Eye (tissue), 1 donor: ENCODE results near the gene FAM131B.

Source experiments
- DNase-seq: peaks from one replicate; pipeline ENCODE4 v3.0.0-alpha.2; 2015

Gene FAM131B

GRCh38 chr7:143382126-143382790 is 19.7 kb upstream of the FAM131B start:
- DNase-seq: no peak

- peak; percentile 89 for DNase-seq
These were observed 19.1 kb upstream of the FAM131B start for GRCh38 chr7:143381427-143382125.

GRCh38 chr7:143380646-143381426 is 18.3 kb upstream of the FAM131B start, which contains the start of gene ZYX:
Gene ZYX (plus strand): TSS chr7:143381345. CDS start chr7:143381572, 227 bp downstream.
- DNase-seq: peak; percentile 94

- peak; percentile 98 for DNase-seq
These were observed 17.7 kb upstream of the FAM131B start for GRCh38 chr7:143380260-143380645.

DNA sequence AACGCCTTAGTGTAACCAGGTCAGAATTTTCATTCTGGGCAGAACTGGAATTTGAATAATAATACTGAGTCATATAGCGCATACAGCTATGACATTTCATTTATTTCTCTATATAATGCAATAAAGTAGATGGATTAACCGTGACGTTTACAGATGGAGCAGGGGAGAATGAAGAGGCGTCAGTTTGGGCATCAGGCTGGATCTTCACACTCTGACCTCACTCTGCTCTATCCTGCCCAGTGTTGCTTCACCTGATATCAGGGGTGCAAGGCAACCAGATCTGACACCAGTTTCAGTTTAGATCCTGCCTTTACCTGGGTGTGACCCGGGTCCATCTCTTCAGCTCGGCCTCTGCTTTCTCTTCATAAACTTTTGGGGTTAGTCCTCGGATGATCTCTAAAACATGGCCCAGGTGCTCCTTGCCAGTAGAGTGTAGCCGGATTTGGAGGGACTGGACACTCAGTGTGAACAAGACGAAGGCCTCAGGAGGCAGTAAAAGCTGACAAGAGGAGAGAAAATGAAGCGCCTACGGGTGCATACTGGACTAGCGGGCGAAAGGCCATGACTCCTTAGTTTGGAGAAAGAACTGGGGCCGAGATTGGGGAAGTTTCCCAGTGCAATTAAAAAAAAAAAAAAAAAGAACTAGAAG is 17.2 kb upstream of the FAM131B start:
- no peak for DNase-seq

GRCh38 chr7:143376396-143376795 is 13.9 kb upstream of the FAM131B start:
- DNase-seq: no peak

GRCh38 chr7:143375298-143376034 is 13.0 kb upstream of the FAM131B start:
- no peak for DNase-seq

- DNase-seq: no peak
These were observed 12.0 kb upstream of the FAM131B start for GRCh38 chr7:143374561-143374960.

DNA sequence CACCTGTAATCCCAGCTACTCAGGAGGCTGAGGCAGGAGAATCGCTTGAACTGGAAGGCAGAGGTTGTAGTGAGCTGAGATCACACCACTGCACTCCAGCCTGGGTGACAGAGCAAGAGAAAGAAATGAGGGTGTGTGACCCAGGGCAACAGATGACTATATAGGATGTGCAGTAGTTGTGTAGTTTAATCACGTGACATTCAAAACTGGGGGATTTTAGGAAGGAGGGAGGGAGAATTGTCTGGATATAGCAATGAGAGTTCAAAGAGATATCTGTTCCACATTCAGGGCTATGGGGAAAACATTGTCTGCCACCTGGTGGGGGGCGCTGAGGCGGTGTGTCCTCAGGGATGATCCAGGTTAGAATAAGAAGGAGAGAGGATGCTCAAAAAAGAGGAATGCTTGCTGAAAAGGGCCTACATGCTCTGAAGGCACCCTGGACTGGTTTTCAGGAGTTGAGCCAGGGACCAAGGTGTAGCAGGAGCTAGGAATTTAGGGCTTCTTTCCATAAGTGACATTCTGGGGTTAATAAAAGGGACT is 10.8 kb upstream of the FAM131B start:
- no peak for DNase-seq

- DNase-seq: no peak
These were observed 9.6 kb upstream of the FAM131B start for GRCh38 chr7:143372070-143372469.

- DNase-seq: no peak
These were observed 7.5 kb upstream of the FAM131B start for GRCh38 chr7:143369678-143370651.

GRCh38 chr7:143368387-143368786 is 5.9 kb upstream of the FAM131B start:
- DNase-seq: no peak

DNA sequence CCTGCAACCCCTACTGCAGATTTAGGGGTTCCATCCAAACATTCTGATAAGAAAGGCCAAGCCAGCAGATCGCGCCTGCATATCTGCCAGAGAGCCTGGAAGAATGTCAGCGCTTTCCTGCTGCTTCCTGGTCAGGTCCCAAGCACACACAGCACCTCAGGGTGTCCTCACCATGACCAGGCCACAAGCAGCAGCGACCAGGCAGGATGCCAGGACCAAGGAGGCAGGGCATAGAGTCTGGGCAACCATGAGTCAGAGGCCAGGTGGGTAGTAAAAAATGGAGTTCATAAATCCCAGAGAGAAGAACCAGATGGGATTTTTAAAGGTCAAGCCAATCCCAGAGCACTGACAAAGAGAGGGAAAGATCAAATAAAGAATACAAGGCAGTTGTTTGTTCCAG is 5.5 kb upstream of the FAM131B start:
- DNase-seq: no peak

- DNase-seq: peak; percentile 51
These were observed 764 bp upstream of the FAM131B start for GRCh38 chr7:143363016-143363937.

DNA sequence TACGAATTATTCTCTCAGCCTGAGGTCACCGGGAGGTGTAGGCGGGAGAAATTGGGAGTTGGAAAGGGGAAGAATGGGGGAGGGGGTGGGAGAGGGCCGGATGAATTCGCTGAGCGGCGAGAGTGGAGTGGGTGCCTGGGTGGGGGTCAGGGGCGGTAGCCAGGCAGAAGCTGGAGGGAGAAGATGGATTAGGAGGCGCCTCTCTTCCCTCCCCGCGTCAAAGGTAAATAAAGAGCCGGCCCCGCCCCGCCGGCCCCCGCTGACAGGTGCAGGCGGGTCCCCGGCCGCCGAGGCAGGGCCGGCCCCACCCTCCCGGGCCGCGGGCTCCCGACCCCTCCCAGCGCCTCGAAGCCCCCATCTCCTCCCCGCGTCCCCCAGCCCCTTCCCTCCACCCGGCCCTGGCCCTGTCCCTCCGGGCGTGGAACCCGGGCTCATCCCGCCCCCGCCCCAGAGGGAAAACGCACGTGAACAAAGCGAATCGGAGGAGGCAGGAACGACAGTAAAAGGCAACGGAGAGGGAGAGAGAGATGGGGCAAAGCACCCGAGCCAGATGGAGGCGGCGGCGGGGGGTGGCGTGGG is 872 bp downstream of the FAM131B start:
- peak; percentile 63 for DNase-seq

DNA sequence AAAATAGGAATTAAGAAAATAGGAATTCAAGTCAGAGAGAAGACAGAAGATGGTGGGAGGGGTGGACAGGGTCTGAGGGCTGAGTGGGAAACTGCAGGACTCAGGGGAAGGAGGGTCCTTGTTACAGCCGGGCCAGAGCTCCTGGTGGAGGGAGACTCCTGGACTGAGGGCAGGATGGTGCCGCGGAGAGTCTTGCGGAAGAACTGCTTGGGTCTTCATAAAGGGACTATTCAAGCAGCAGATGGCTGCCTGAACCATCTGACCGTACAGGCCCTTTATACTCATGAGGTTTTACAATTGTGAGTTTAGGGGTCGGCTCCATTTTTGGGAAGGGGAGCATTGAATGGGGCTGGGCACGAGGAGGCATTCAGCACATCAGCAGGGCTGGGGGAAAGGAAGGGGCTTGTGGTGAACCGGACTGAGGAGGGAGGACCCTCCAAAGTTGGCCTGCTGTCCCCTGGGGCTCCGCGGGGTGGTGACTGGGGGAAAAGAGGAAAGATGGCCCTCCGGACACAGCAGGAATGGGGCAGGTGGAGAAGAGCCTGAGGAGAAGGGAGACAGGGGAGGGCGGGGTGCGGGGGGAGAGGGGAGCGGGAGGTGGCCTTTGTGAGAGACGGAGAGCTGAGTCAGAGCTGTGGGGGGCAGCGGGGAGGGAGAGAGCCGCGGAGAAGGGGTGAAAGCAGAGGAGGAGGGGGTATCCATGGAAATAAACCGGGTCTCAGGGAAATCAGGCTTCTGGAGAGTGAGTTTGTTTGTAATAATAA is 1.5 kb downstream of the FAM131B start:
- peak; percentile 49 for DNase-seq

GRCh38 chr7:143359771-143360353 is 2.7 kb downstream of the FAM131B start:
- DNase-seq: no peak

DNA sequence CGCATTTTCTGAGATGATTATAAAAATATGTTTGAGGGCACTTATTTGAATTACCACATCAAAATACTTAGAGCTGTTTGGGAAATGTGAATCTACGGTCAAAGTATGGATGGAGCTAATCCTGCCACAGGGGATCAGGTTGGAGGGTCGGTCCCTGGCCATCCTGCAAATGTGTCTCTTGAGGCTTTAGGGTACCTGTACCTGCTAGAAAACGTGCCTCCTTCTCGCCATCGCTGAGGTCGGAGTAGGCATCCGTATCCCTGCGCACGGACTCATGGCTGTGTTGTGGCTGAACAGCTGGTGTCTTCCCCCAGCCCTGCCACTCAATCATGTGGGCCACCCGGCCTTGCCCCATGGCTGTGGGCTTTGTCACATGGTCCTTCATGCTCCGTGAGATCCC is 3.9 kb downstream of the FAM131B start:
- DNase-seq: no peak
